Activated T-cell treated with anti-CD3 and anti-CD28 coated beads for 48 hours (primary cell): Measurements from ENCODE around the gene SNX22.
"Not testable (repeated sequence)": the region's sequence is repeated elsewhere in the genome, so short reads cannot be mapped to it uniquely, and the experiment has no call there.

Experiments
- DNase-seq: peaks from one replicate; pipeline ENCODE4 v3.0.0-alpha.2; 2020; ENCODE audit warnings: low read depth

Gene SNX22

GRCh38 chr15:64151727-64152506, at the start of gene SNX22:
SNX22 (plus strand) TSS chr15:64151731; CDS start chr15:64151776, 45 bp downstream.
- no peak for DNase-seq

- DNase-seq: no peak
Observed at GRCh38 chr15:64102497-64102896, 49.0 kb upstream of the SNX22 start.

- DNase-seq: no peak
Observed at GRCh38 chr15:64105113-64105704, 46.3 kb upstream of the SNX22 start.

- no peak for DNase-seq
Observed at GRCh38 chr15:64107337-64107736, 44.2 kb upstream of the SNX22 start.

GRCh38 chr15:64110108-64110701, 41.3 kb upstream of the SNX22 start:
- DNase-seq: not testable (repeated sequence)

- DNase-seq: no peak
Observed at GRCh38 chr15:64110950-64111678, 40.4 kb upstream of the SNX22 start.

- DNase-seq: no peak
Observed at GRCh38 chr15:64111679-64112050, 39.9 kb upstream of the SNX22 start.

- no peak for DNase-seq
Observed at GRCh38 chr15:64112073-64112772, 39.3 kb upstream of the SNX22 start.

GRCh38 chr15:64112904-64113303, 38.6 kb upstream of the SNX22 start:
- DNase-seq: no peak

GRCh38 chr15:64117759-64118487, 33.6 kb upstream of the SNX22 start:
- no peak for DNase-seq

GRCh38 chr15:64120322-64120721, 31.2 kb upstream of the SNX22 start:
- DNase-seq: not testable (repeated sequence)

- no peak for DNase-seq
Observed at GRCh38 chr15:64121614-64122013, 29.9 kb upstream of the SNX22 start.

- DNase-seq: no peak
Observed at GRCh38 chr15:64122444-64122843, 29.1 kb upstream of the SNX22 start.

- no peak for DNase-seq
Observed at GRCh38 chr15:64122936-64123351, 28.6 kb upstream of the SNX22 start.

- no peak for DNase-seq
Observed at GRCh38 chr15:64125978-64126377, 25.6 kb upstream of the SNX22 start.

GRCh38 chr15:64127521-64128270, 23.8 kb upstream of the SNX22 start:
- DNase-seq: no peak

GRCh38 chr15:64130159-64130558, 21.4 kb upstream of the SNX22 start:
- no peak for DNase-seq

GRCh38 chr15:64131547-64131946, 20.0 kb upstream of the SNX22 start:
- no peak for DNase-seq

- DNase-seq: no peak
Observed at GRCh38 chr15:64132217-64132616, 19.3 kb upstream of the SNX22 start.

- no peak for DNase-seq
Observed at GRCh38 chr15:64133623-64134344, 17.7 kb upstream of the SNX22 start.
